Gastrocnemius medialis (tissue), 4 donors: ENCODE results near the gene PIAS2.

ENCODE experiments used
- POLR2A ChIP-seq, 2 donors: fragments of 450-650 bp; IDR thresholded peaks; one replicate each; pipeline ENCODE4 v1.6.1; 2017; ENCODE audit warnings: antibody characterized with exemption in 2 of 2, mild to moderate bottlenecking in 2 of 2, moderate library complexity in 2 of 2
- TF ChIP-seq, protein P1 (sequence below), 5 experiments: fragments of 450-650 bp in 3 of 5; fragments of 200-600 bp in 2 of 5; sonication (generic) in 2 of 5; IDR thresholded peaks in 4 of 5; conservative IDR thresholded peaks in 1 of 5; 1 replicate in 4 of 5; 2 replicates in 1 of 5; pipeline ENCODE4 v1.5.1; 2016 to 2019; ENCODE audit warnings: antibody characterized with exemption in 5 of 5, mild to moderate bottlenecking in 3 of 5, moderate library complexity in 3 of 5

DNA sequence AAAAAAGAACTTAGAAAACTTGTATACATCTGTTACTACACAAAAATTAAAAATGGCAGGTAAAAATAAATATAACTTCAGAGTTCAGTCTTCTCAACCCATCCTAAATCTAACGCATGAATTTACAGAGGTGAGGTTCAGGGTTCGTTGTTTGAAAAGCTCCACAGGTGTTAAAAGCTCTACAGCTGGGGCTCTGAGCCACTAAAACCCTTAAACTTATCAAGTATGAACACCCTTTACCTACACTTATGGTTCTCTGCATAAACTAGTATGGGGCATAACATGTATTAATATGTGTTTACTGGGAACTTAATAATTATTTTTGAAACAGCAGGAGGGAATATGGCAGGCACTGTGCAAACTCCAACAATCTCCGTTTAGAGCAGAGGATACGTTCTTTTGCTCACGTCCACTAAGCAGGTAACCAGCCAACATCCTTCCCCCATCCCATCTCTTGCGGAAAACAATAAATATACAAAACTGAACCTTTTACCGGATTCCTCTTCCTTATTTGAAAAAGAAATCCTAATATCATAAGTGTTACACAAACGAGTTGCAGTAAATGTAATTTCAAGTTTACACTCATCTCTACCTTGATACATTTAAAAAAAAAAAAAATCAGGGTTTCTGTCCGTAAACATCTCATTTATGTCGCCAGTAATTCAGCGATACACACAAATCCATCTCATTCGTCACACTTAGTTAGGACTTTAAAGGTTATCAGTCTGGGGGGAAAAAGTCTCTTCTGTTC lies 1.3 kb downstream of the PIAS2 start:
- TF ChIP-seq, protein P1, sequence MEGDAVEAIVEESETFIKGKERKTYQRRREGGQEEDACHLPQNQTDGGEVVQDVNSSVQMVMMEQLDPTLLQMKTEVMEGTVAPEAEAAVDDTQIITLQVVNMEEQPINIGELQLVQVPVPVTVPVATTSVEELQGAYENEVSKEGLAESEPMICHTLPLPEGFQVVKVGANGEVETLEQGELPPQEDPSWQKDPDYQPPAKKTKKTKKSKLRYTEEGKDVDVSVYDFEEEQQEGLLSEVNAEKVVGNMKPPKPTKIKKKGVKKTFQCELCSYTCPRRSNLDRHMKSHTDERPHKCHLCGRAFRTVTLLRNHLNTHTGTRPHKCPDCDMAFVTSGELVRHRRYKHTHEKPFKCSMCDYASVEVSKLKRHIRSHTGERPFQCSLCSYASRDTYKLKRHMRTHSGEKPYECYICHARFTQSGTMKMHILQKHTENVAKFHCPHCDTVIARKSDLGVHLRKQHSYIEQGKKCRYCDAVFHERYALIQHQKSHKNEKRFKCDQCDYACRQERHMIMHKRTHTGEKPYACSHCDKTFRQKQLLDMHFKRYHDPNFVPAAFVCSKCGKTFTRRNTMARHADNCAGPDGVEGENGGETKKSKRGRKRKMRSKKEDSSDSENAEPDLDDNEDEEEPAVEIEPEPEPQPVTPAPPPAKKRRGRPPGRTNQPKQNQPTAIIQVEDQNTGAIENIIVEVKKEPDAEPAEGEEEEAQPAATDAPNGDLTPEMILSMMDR (IDR thresholded peaks at IDR 0.05 in 4 of 5, conservative IDR thresholded peaks at IDR 0.05 in 1 of 5): no peak
- no peak for TF ChIP-seq POLR2A (IDR thresholded peaks at IDR 0.05)
